MM.1S (cell line): ENCODE data around the gene SUFU.

Experiments
- DNase-seq: peaks from one replicate; pipeline ENCODE4 v3.0.0-alpha.2; 2015
- H2AFZ ChIP-seq: fragments of 300-600 bp; sonication (generic); 2 replicates; pipeline ENCODE4 v1.6.0; 2016; ENCODE audit warnings: antibody characterized with exemption, low read length
- H3F3A ChIP-seq: fragments of 300-600 bp; sonication (generic); 2 replicates; pipeline ENCODE4 v1.6.1; 2016; ENCODE audit warnings: mild to moderate bottlenecking, antibody characterized with exemption, low read length, moderate library complexity, mixed read lengths; ENCODE audit not compliant: insufficient read depth
- H3K27ac ChIP-seq: fragments of 300-600 bp; sonication (generic); 2 replicates; pipeline ENCODE4 v1.5.1; 2016; ENCODE audit warnings: mild to moderate bottlenecking, low read length
- H3K27me3 ChIP-seq: fragments of 300-600 bp; sonication (generic); replicated peaks from 2 replicates; pipeline ENCODE4 v1.6.0; 2016; ENCODE audit warnings: low read length; ENCODE audit not compliant: insufficient read depth
- H3K36me3 ChIP-seq: fragments of 300-600 bp; sonication (generic); replicated peaks from 2 replicates; pipeline ENCODE4 v1.6.1; 2016; ENCODE audit warnings: mild to moderate bottlenecking, low read length, mixed read lengths; ENCODE audit not compliant: insufficient read depth
- H3K4me1 ChIP-seq: fragments of 300-600 bp; sonication (generic); 2 replicates; pipeline ENCODE4 v1.6.1; 2016; ENCODE audit warnings: low read length, mixed read lengths
- H3K4me2 ChIP-seq: fragments of 300-600 bp; sonication (generic); 2 replicates; pipeline ENCODE4 v1.6.0; 2016; ENCODE audit warnings: low read depth, low read length
- H3K4me3 ChIP-seq: fragments of 300-600 bp; sonication (generic); 2 replicates; pipeline ENCODE4 v1.5.1; 2016; ENCODE audit warnings: low read length, mixed read lengths
- H3K79me2 ChIP-seq: fragments of 300-600 bp; sonication (generic); 2 replicates; pipeline ENCODE4 v1.6.1; 2016; ENCODE audit warnings: mixed run types, low read length, mixed read lengths
- H3K9ac ChIP-seq: fragments of 300-600 bp; sonication (generic); 2 replicates; pipeline ENCODE4 v1.6.1; 2016; ENCODE audit warnings: low read length, mixed read lengths
- H3K9me2 ChIP-seq: fragments of 300-600 bp; sonication (generic); replicated peaks from 2 replicates; pipeline ENCODE4 v1.6.1; 2016; ENCODE audit warnings: mild to moderate bottlenecking, low read length, mixed read lengths; ENCODE audit not compliant: insufficient read depth
- H3K9me3 ChIP-seq: fragments of 300-600 bp; sonication (generic); replicated peaks from 2 replicates; pipeline ENCODE4 v1.6.1; 2016; ENCODE audit warnings: mild to moderate bottlenecking, low read length, mixed read lengths; ENCODE audit not compliant: insufficient read depth
- H4K20me1 ChIP-seq: fragments of 300-600 bp; sonication (generic); 2 replicates; pipeline ENCODE4 v1.6.1; 2016; ENCODE audit warnings: mild to moderate bottlenecking, low read length, moderate library complexity, mixed read lengths; ENCODE audit not compliant: insufficient read depth
- EZH2 ChIP-seq: fragments of 300-600 bp; sonication (generic); optimal IDR thresholded peaks from 2 replicates; pipeline ENCODE3; 2017; ENCODE audit warnings: low read depth, mild to moderate bottlenecking, antibody characterized with exemption, low read length, mixed read lengths
- EZH2phosphoT487 ChIP-seq: fragments of 300-600 bp; sonication (generic); IDR thresholded peaks from 2 replicates; pipeline ENCODE4 v1.6.1; 2018; ENCODE audit warnings: antibody characterized with exemption, low read length
- TF ChIP-seq, protein P1 (sequence below): fragments of 300-600 bp; sonication (generic); IDR thresholded peaks from 2 replicates; pipeline ENCODE4 v1.5.1; 2016; ENCODE audit warnings: antibody characterized with exemption, low read length, mixed read lengths

SUFU gene

DNA sequence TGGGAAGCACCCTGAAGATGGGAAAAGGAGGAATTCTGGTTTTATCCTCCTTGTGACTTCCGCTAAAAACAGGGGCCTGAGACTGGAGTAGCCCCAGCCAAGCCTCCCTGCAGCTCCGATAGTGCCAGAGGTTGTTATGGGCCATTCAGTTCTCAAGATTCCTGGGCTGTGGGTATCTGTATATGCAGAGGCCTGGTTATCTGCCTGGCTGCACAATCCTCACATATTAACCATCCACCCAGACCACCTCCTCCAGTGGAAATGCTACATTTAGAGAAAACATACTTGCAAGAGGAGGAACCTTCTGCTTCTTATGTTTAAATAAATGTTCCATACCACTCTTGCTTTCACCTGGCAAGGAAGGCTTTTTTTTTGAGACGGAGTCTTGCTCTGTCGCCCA, 175.8 kb downstream of the SUFU start:
- no peak for DNase-seq
- no peak overlapping the region for H3K4me2 ChIP-seq
- no peaks in the 10 kb centered on the region for H3K9me2 ChIP-seq
- H3K79me2 ChIP-seq, result no peaks in the 10 kb centered on the region
- no peaks in the 10 kb centered on the region for H4K20me1 ChIP-seq
- H3K27me3 ChIP-seq, result no peaks in the 10 kb centered on the region
- no peak overlapping the region for H3K27ac ChIP-seq
- H3K9ac ChIP-seq, result no peak overlapping the region
- no peak overlapping the region for H2AFZ ChIP-seq
- H3F3A ChIP-seq, result 0 out of 2 replicates have a peak, but pooled peaks cover 4% of the 10 kb centered on the region
- no peak overlapping the region for H3K4me3 ChIP-seq
- H3K9me3 ChIP-seq, result no peaks in the 10 kb centered on the region
- no peaks in the 10 kb centered on the region for H3K36me3 ChIP-seq
- no peaks in the 10 kb centered on the region for H3K4me1 ChIP-seq
- TF ChIP-seq, protein P1, sequence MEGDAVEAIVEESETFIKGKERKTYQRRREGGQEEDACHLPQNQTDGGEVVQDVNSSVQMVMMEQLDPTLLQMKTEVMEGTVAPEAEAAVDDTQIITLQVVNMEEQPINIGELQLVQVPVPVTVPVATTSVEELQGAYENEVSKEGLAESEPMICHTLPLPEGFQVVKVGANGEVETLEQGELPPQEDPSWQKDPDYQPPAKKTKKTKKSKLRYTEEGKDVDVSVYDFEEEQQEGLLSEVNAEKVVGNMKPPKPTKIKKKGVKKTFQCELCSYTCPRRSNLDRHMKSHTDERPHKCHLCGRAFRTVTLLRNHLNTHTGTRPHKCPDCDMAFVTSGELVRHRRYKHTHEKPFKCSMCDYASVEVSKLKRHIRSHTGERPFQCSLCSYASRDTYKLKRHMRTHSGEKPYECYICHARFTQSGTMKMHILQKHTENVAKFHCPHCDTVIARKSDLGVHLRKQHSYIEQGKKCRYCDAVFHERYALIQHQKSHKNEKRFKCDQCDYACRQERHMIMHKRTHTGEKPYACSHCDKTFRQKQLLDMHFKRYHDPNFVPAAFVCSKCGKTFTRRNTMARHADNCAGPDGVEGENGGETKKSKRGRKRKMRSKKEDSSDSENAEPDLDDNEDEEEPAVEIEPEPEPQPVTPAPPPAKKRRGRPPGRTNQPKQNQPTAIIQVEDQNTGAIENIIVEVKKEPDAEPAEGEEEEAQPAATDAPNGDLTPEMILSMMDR, result no peak
- TF ChIP-seq EZH2phosphoT487 (no peak), EZH2 (no peak)

DNA sequence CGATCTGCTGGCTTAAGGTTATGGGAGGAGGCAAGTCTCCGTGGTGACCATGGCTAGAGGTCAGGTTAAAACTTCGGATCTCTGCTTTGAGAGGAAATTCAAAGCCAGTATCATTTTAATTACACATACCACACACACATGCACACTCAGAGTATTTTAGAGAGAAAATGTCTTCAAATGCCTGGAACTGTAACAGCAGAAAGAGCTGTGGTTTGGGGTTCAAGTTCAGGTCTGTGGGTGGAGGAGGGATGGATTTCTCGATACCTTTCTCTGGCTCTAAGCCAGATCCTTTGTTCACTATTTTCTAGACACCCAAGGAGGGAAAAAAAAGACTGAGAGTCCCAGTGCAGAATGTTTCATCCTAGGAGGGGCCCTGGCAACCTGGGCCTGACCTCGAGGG, 177.9 kb downstream of the SUFU start:
- no peaks in the 10 kb centered on the region for H3F3A ChIP-seq
- H3K27ac ChIP-seq, result no peak overlapping the region
- H3K36me3 ChIP-seq, result no peaks in the 10 kb centered on the region
- H3K27me3 ChIP-seq, result no peaks in the 10 kb centered on the region
- DNase-seq, result no peak
- H2AFZ ChIP-seq, result no peak overlapping the region
- H3K4me3 ChIP-seq, result no peak overlapping the region
- no peaks in the 10 kb centered on the region for H3K79me2 ChIP-seq
- no peak overlapping the region for H3K9ac ChIP-seq
- H3K9me3 ChIP-seq, result no peaks in the 10 kb centered on the region
- no peaks in the 10 kb centered on the region for H4K20me1 ChIP-seq
- H3K9me2 ChIP-seq, result no peaks in the 10 kb centered on the region
- TF ChIP-seq, protein P1, result no peak
- no peak for TF ChIP-seq EZH2phosphoT487
- no peaks in the 10 kb centered on the region for H3K4me1 ChIP-seq
- H3K4me2 ChIP-seq, result no peak overlapping the region

DNA sequence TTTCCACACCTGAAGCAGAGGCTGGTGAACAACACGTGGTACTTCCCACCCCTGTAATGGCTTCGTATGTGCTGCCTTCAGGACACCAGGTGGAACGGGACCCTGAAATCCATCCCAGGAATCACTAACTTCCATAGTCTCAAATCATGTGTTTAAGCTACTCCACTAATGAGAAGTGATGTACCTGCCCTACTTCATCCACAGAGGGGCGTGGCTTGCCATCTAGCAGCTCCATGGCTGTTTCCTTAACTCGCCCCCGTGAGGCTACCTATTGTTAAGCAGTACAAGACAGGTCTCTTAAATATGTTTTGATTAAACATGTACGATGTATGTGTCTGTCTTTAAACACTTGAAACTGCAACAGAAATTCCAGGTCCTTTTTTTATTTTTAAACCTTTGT, 178.6 kb downstream of the SUFU start:
- no peak overlapping the region for H2AFZ ChIP-seq

More for the DNA sequence above, 178.6 kb downstream of the SUFU start:
- no peaks in the 10 kb centered on the region for H3F3A ChIP-seq
- H3K79me2 ChIP-seq, result no peaks in the 10 kb centered on the region
- no peak for DNase-seq
- H3K9ac ChIP-seq, result no peak overlapping the region
- no peaks in the 10 kb centered on the region for H3K9me2 ChIP-seq
- H3K27ac ChIP-seq, result no peak overlapping the region
- no peaks in the 10 kb centered on the region for H3K9me3 ChIP-seq
- no peak overlapping the region for H3K4me3 ChIP-seq
- H3K27me3 ChIP-seq, result no peaks in the 10 kb centered on the region
- TF ChIP-seq, protein P1, result no peak
- no peaks in the 10 kb centered on the region for H4K20me1 ChIP-seq
- no peaks in the 10 kb centered on the region for H3K36me3 ChIP-seq
- H3K4me2 ChIP-seq, result no peak overlapping the region
- H3K4me1 ChIP-seq, result no peaks in the 10 kb centered on the region
